Ovary (tissue), 9 donors: Measurements from ENCODE around the gene SRCIN1. TPM values are rescaled to one million over a fixed set of nuclear protein-coding genes. Genes with fewer than 3 reads are reported as not detected.

Experiments
- DNase-seq, 5 donors: peaks; one replicate each; pipeline ENCODE4 v3.0.0-alpha.2; 2019 to 2020
- H3K27ac ChIP-seq, 2 donors: fragments of 200-600 bp; one replicate each; pipeline versions ENCODE4 v1.5.1 to v1.8.0; 2019 to 2022
- H3K27me3 ChIP-seq: fragments of 200-600 bp; one replicate; pipeline ENCODE4 v1.8.0; 2022
- H3K36me3 ChIP-seq: fragments of 200-600 bp; sonication (generic); one replicate; pipeline ENCODE4 v1.5.1; 2019
- H3K4me1 ChIP-seq: one replicate; pipeline ENCODE4 v1.8.1; 2013; ENCODE audit warnings: mild to moderate bottlenecking, moderate library complexity; ENCODE audit not compliant: insufficient read depth
- H3K4me3 ChIP-seq: fragments of 200-600 bp; sonication (generic); one replicate; pipeline ENCODE4 v1.5.1; 2017
- H3K9me3 ChIP-seq, 2 donors: fragments of 200-600 bp in 1 of 2; sonication (generic) in 1 of 2; one replicate each; pipeline versions ENCODE4 v1.5.1 to v1.8.1; 2013 to 2019; ENCODE audit warnings: mild to moderate bottlenecking in 1 of 2, moderate library complexity in 1 of 2
- CTCF ChIP-seq, 3 donors: fragments of 450-650 bp in 2 of 3; fragments of 200-600 bp in 1 of 3; IDR thresholded peaks; one replicate each; pipeline versions ENCODE4 v1.5.1 to v1.8.0; 2016 to 2022; ENCODE audit warnings: antibody characterized with exemption in 3 of 3, mild to moderate bottlenecking in 1 of 3
- EP300 ChIP-seq: sonication (generic); formaldehyde crosslinking; IDR thresholded peaks from one replicate; pipeline ENCODE4 v1.6.1; 2017; ENCODE audit warnings: antibody characterized with exemption
- POLR2A ChIP-seq: fragments of 450-650 bp; IDR thresholded peaks from one replicate; pipeline ENCODE4 v1.6.1; 2017; ENCODE audit warnings: antibody characterized with exemption, mild to moderate bottlenecking, moderate library complexity
- WGBS, 3 donors: extraction: QIAGEN DNeasy Blood & Tissue Kit in 1 of 3; methylation state at CpG; one replicate each; pipeline versions ENCODE4 v1.1.5 to v1.1.7; 2013 to 2017; 5-methylcytosine and 5-hydroxymethylcytosine counted together
- intact Hi-C, 4 donors: fragments of 100-400 bp; cut with DNase I; formaldehyde crosslinking; loops; one replicate each; pipeline versions ENCODE4 v1.11.0 to v1.15.1; 2022 to 2023
- polyA plus RNA-seq, 2 donors: library from polyadenylated mRNA; stranded (reverse); fragments of 200-250 nt in 1 of 2; fragments of 350-450 nt in 1 of 2; fragmentation: Illumina TruSeq in 1 of 2; extraction: RNeasy Lipid Tissue Mini Kit (QIAGEN cat#74804) in 1 of 2; gene quantifications; one replicate each; pipeline ENCODE4 v1.2.3, GENCODE V29; 2013 to 2014
- total RNA-seq, 7 donors: library from RNA; depleted of rRNA in 2 of 7; stranded (reverse); fragments of >200 nt in 2 of 7; fragmentation: NEBNext Ultra II Directional in 3 of 7; extraction: Animal tissue kit (Norgen Biotek cat#: 25700) in 3 of 7; gene quantifications; one replicate each; pipeline versions ENCODE4 v1.1.0 to v1.2.4, GENCODE V29; 2016 to 2023
- donor health status: DM: no; HTN: no; CAD: no; lungs with moderate emphysema.
- donor health status: DM: no; HTN: no; CAD: no.
- donor health status: Bipolar disorder and iron deficiency.
- donor health status: DM: yes; HTN: yes; CAD: no.
- donor health status: DM: no; HTN: no; CAD: no.
- donor health status: DM: yes; HTN: yes; CAD: no.

Gene SRCIN1
- total and polyA plus RNA-seq, 9 donors: 0.18 to 3.0 (median 1.0) TPM

- Histone ChIP-seq H3K27ac (no peak overlapping the region), H3K4me3 (no peak overlapping the region), H3K4me1 (no peaks in the 10 kb centered on the region), H3K9me3 (no peaks in the 10 kb centered on the region), H3K27me3 (no peaks in the 10 kb centered on the region), H3K36me3 (no peaks in the 10 kb centered on the region)
- 52 to 54% (median 53%) methylated on average over 14 to 15 of the region's 15 CpGs for WGBS, 3 donors
- DNase-seq: no peak
- TF ChIP-seq POLR2A (no peak), EP300 (no peak)
- intact Hi-C loops: no loop called here
Observed at GRCh38 chr17:38585056-38585917, 20.5 kb downstream of the SRCIN1 start.

- Histone ChIP-seq H3K27me3 (no peaks in the 10 kb centered on the region), H3K4me3 (no peak overlapping the region), H3K36me3 (no peaks in the 10 kb centered on the region), H3K9me3 (no peaks in the 10 kb centered on the region), H3K27ac (no peak overlapping the region), H3K4me1 (no peaks in the 10 kb centered on the region)
- intact Hi-C loops: no loop called here
- DNase-seq: peak in 2 of 5 donors; percentile 52 to 59
- TF ChIP-seq POLR2A: no peak
- peak; percentile 28 to 53 (median 50) for TF ChIP-seq CTCF (IDR thresholded peaks at IDR 0.05)
- no peak for TF ChIP-seq EP300
- whole genome bisulfite sequencing, 3 donors: 10 to 13% (median 11%) methylated on average over 19 of the region's 19 CpGs
Observed at GRCh38 chr17:38584350-38584925, 21.3 kb downstream of the SRCIN1 start.

- Histone ChIP-seq H3K9me3 (no peaks in the 10 kb centered on the region), H3K4me3 (no peak overlapping the region), H3K4me1 (no peaks in the 10 kb centered on the region), H3K27ac (no peak overlapping the region), H3K36me3 (no peaks in the 10 kb centered on the region), H3K27me3 (no peaks in the 10 kb centered on the region)
- intact Hi-C loops: no loop called here
- DNase-seq: no peak
- WGBS, 3 donors: 72 to 80% (median 74%) methylated on average over 13 to 14 of the region's 14 CpGs
- no peak for TF ChIP-seq CTCF (IDR thresholded peaks at IDR 0.05)
- TF ChIP-seq EP300: no peak
- TF ChIP-seq POLR2A: no peak
Observed at GRCh38 chr17:38583828-38584349, 21.9 kb downstream of the SRCIN1 start.

- Histone ChIP-seq H3K4me3 (no peak overlapping the region), H3K27me3 (no peaks in the 10 kb centered on the region), H3K4me1 (no peaks in the 10 kb centered on the region), H3K36me3 (no peaks in the 10 kb centered on the region), H3K27ac (no peak overlapping the region), H3K9me3 (no peaks in the 10 kb centered on the region)
- DNase-seq: no peak
- TF ChIP-seq CTCF (IDR thresholded peaks at IDR 0.05): no peak
- TF ChIP-seq POLR2A: no peak
- TF ChIP-seq EP300: no peak
- WGBS, 3 donors: 84 to 94% (median 87%) methylated on average over 3 of the region's 3 CpGs
- intact Hi-C loops: no loop called here
Observed at GRCh38 chr17:38583176-38583575, 22.6 kb downstream of the SRCIN1 start.

- no peaks in the 10 kb centered on the region for H3K27me3 ChIP-seq
- no peaks in the 10 kb centered on the region for H3K36me3 ChIP-seq
- no peaks in the 10 kb centered on the region for H3K9me3 ChIP-seq
- no peak overlapping the region for H3K4me3 ChIP-seq
- TF ChIP-seq POLR2A (no peak), CTCF (IDR thresholded peaks at IDR 0.05) (no peak), EP300 (no peak)
- intact Hi-C loops: no loop called here
- DNase-seq: no peak
- H3K27ac ChIP-seq: no peak overlapping the region
- H3K4me1 ChIP-seq: no peaks in the 10 kb centered on the region
Observed at GRCh38 chr17:38582069-38582468, 23.7 kb downstream of the SRCIN1 start.
